SK-N-SH (cell line): ENCODE results near the gene TNFAIP8L3. TPM values are rescaled to one million over a fixed set of nuclear protein-coding genes. Genes with fewer than 3 reads are reported as not detected.

Experiments used
- CTCF ChIA-PET: fragments of 300-600, 350-600 bp; formaldehyde crosslinking; extraction: SDS; loops from one replicate; lab custom pipeline; 2021; lab: Yijun Ruan, JAX
- POLR2A ChIA-PET: fragments of 350-600 bp; sonication (Branson Sonifier 250); formaldehyde crosslinking; extraction: SDS; loops from one replicate; lab custom pipeline; 2020; ENCODE audit warnings: antibody characterized with exemption, inconsistent platforms; lab: Yijun Ruan, JAX
- DNase-seq: peaks from one replicate; pipeline ENCODE4 v3.0.0; 2012
- H2AFZ ChIP-seq: fragments of 200-600 bp; sonication (generic); 2 replicates; pipeline ENCODE4 v1.8.1; 2016; ENCODE audit warnings: antibody characterized with exemption, mild to moderate bottlenecking, low read depth
- H3F3A ChIP-seq: fragments of 200-600 bp; sonication (generic); replicated peaks from 2 replicates; pipeline ENCODE3; 2016; ENCODE audit warnings: antibody characterized with exemption, mild to moderate bottlenecking; ENCODE audit not compliant: insufficient read depth
- H3K27ac ChIP-seq, 2 experiments: fragments of 200-500 bp in 1 of 2; fragments of 200-600 bp in 1 of 2; sonication (Bioruptor generic) in 1 of 2; sonication (generic), shearing (Covaris generic) in 1 of 2; 2 replicates each; pipeline versions ENCODE4 v1.5.1 to v1.6.1; 2014 to 2016; ENCODE audit warnings: low read depth in 2 of 2, inconsistent platforms in 1 of 2, low read length in 1 of 2, mild to moderate bottlenecking in 1 of 2, mixed read lengths in 1 of 2
- H3K27me3 ChIP-seq: fragments of 200-600 bp; sonication (generic), shearing (Covaris generic); 2 replicates; pipeline ENCODE4 v1.6.1; 2016; ENCODE audit warnings: mixed run types; ENCODE audit not compliant: insufficient read depth
- H3K36me3 ChIP-seq, 2 experiments: fragments of 200-500 bp in 1 of 2; fragments of 200-600 bp in 1 of 2; sonication (Bioruptor generic) in 1 of 2; sonication (generic) in 1 of 2; replicated peaks in 1 of 2; 2 replicates each; pipeline versions ENCODE3 to v1.5.1; 2014 to 2016; ENCODE audit warnings: low read length in 1 of 2, mild to moderate bottlenecking in 1 of 2; ENCODE audit not compliant: insufficient read depth in 2 of 2, control insufficient read depth in 1 of 2
- H3K4me1 ChIP-seq, 2 experiments: fragments of 200-500 bp in 1 of 2; fragments of 200-600 bp in 1 of 2; sonication (Bioruptor generic) in 1 of 2; sonication (generic), shearing (Covaris generic) in 1 of 2; 2 replicates each; pipeline versions ENCODE4 v1.5.1 to v1.6.1; 2014 to 2016; ENCODE audit warnings: low read depth in 1 of 2, low read length in 1 of 2, mixed run types in 1 of 2; ENCODE audit not compliant: insufficient read depth in 2 of 2, control insufficient read depth in 1 of 2
- H3K4me2 ChIP-seq: fragments of 200-600 bp; sonication (generic), shearing (Covaris generic); 2 replicates; pipeline ENCODE4 v1.6.1; 2017; ENCODE audit warnings: mixed run types
- H3K4me3 ChIP-seq, 2 experiments: fragments of 200-500 bp in 1 of 2; fragments of 200-600 bp in 1 of 2; sonication (Bioruptor generic) in 1 of 2; sonication (generic), shearing (Covaris generic) in 1 of 2; 2 replicates each; pipeline versions ENCODE4 v1.5.1 to v1.8.1; 2014 to 2016; ENCODE audit warnings: low read depth in 2 of 2, inconsistent platforms in 1 of 2, low read length in 1 of 2, mild to moderate bottlenecking in 1 of 2, mixed read lengths in 1 of 2, moderate library complexity in 1 of 2
- H3K79me2 ChIP-seq: fragments of 200-600 bp; sonication (generic); 2 replicates; pipeline ENCODE4 v1.8.1; 2017; ENCODE audit warnings: mild to moderate bottlenecking; ENCODE audit not compliant: insufficient read depth
- H3K9ac ChIP-seq: fragments of 200-600 bp; sonication (generic); 2 replicates; pipeline ENCODE4 v1.6.1; 2017; ENCODE audit warnings: mixed run types
- H3K9me2 ChIP-seq: fragments of 200-600 bp; sonication (generic); 2 replicates; pipeline ENCODE4 v1.6.1; 2017; ENCODE audit warnings: mixed run types
- H3K9me3 ChIP-seq: fragments of 200-600 bp; sonication (generic); 2 replicates; pipeline ENCODE4 v1.6.1; 2017; ENCODE audit warnings: mixed run types, mild to moderate bottlenecking, moderate library complexity
- H4K20me1 ChIP-seq: fragments of 200-600 bp; sonication (generic); 2 replicates; pipeline ENCODE4 v1.6.1; 2017; ENCODE audit warnings: mild to moderate bottlenecking, mixed run types; ENCODE audit not compliant: insufficient read depth
- CHD2 ChIP-seq: fragments of 150-350 bp; IDR thresholded peaks from 2 replicates; pipeline ENCODE4 v1.6.1; 2018; ENCODE audit warnings: low read length; ENCODE audit not compliant: partially characterized antibody
- EP300 ChIP-seq, 2 experiments: IDR thresholded peaks; 2 replicates each; pipeline versions ENCODE4 v1.4.0 to v1.6.1; 2012; ENCODE audit warnings: borderline replicate concordance in 1 of 2, low read depth in 1 of 2, low read length in 1 of 2
- EZH2phosphoT487 ChIP-seq: fragments of 200-600 bp; sonication (generic); IDR thresholded peaks from 2 replicates; pipeline ENCODE4 v1.6.1; 2017; ENCODE audit warnings: low read depth, mixed run types, mild to moderate bottlenecking, antibody characterized with exemption, moderate library complexity, borderline replicate concordance
- FOXJ3 ChIP-seq: sonication (generic); formaldehyde crosslinking; IDR thresholded peaks from 2 replicates; pipeline ENCODE4 v1.5.1; 2020; ENCODE audit warnings: mild to moderate bottlenecking, missing genetic modification reagents
- GATA2 ChIP-seq: sonication (generic); formaldehyde crosslinking; IDR thresholded peaks from 2 replicates; pipeline ENCODE4 v1.5.0; 2020; ENCODE audit warnings: mild to moderate bottlenecking, missing genetic modification reagents
- JUND ChIP-seq: IDR thresholded peaks from 2 replicates; pipeline ENCODE4 v1.4.0; 2012
- MEF2A ChIP-seq: IDR thresholded peaks from 2 replicates; pipeline ENCODE4 v1.4.0; 2012; ENCODE audit warnings: low read depth, borderline replicate concordance
- NFIC ChIP-seq: IDR thresholded peaks from 2 replicates; pipeline ENCODE4 v1.4.0; 2012; ENCODE audit warnings: borderline replicate concordance
- NRF1 ChIP-seq: IDR thresholded peaks from 2 replicates; pipeline ENCODE4 v1.6.1; 2012; ENCODE audit warnings: low read depth, mild to moderate bottlenecking, low read length
- RAD21 ChIP-seq: IDR thresholded peaks from 2 replicates; pipeline ENCODE4 v1.6.1; 2012; ENCODE audit warnings: mild to moderate bottlenecking, low read length
- RXRA ChIP-seq: IDR thresholded peaks from 2 replicates; pipeline ENCODE4 v1.4.0; 2012; ENCODE audit warnings: low read depth, mild to moderate bottlenecking, borderline replicate concordance
- TAF1 ChIP-seq: IDR thresholded peaks from 2 replicates; pipeline ENCODE4 v1.6.1; 2012; ENCODE audit warnings: low read depth, mild to moderate bottlenecking, low read length, moderate library complexity, borderline replicate concordance
- TCF12 ChIP-seq: IDR thresholded peaks from 2 replicates; pipeline ENCODE4 v1.4.0; 2012
- YY1 ChIP-seq: IDR thresholded peaks from 2 replicates; pipeline ENCODE4 v1.4.0; 2012; ENCODE audit warnings: low read depth, mild to moderate bottlenecking
- WGBS: methylation state at CpG from one replicate; pipeline ENCODE4 v1.1.6; 2017; ENCODE audit warnings: low lambda C conversion rate; 5-methylcytosine and 5-hydroxymethylcytosine counted together
- polyA plus RNA-seq, 3 experiments: library from polyadenylated mRNA; depleted of rRNA; stranded (reverse); fragments of >200 nt; gene quantifications; 2 replicates each; pipeline ENCODE4 v1.2.3, GENCODE V29; 2012
- TF ChIP-seq, protein P1 (sequence below): IDR thresholded peaks from 2 replicates; pipeline ENCODE4 v1.6.1; 2012; ENCODE audit warnings: mild to moderate bottlenecking, low read depth, low read length, moderate library complexity
- TF ChIP-seq, protein P2 (sequence below): fragments of 150-350 bp; IDR thresholded peaks from 2 replicates; pipeline ENCODE4 v1.6.1; 2016; ENCODE audit warnings: mild to moderate bottlenecking, low read depth, low read length

The TNFAIP8L3 gene
- polyA plus RNA-seq, 1 of the 3 experiments (the other 2 are of a cell fraction) = 0.08 TPM

DNA sequence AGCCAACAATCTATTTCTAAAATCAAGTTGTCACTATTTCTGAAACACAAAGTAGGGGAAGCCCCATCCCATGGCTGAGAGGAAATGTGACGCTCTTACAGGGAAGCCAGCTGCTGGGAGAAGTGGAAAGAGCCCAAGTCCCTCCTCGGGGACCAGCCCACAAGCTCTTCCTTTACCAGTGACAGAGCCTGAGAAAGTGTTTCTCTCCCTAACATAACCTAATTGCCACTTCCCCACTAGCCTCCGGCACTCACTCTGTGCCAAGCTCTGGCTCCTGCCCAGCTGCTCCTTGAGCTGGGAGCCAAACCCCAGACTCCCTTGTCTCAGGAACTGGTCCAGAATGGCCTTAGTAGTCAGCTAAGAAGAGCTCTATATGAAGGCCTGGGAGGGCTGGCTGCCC lies 42.9 kb downstream of the TNFAIP8L3 start:
- WGBS = 47% methylated on average over 3 of the region's 3 CpGs
- Histone ChIP-seq H4K20me1 (no peaks in the 10 kb centered on the region), H3K9me3 (no peaks in the 10 kb centered on the region), H2AFZ (no peak overlapping the region), H3K36me3 (no peaks in the 10 kb centered on the region), H3K27me3 (no peaks in the 10 kb centered on the region), H3K27ac (no peak overlapping the region), H3K9me2 (no peaks in the 10 kb centered on the region), H3K4me1 (0 out of 4 replicates have a peak, but pooled peaks cover 0 to 5% of the 10 kb centered on the region in 2 experiments), H3K79me2 (no peaks in the 10 kb centered on the region), H3K4me3 (no peak overlapping the region), H3K4me2 (no peak overlapping the region), H3K9ac (no peak overlapping the region), H3F3A (no peaks in the 10 kb centered on the region)
- ChIA-PET CTCF (interaction anchor here (0.5 to 1.2 kb wide), 3 partner anchors 11 to 1492 kb away, joined by 3 read pairs; no protein-coding TSS in a partner anchor), POLR2A (no interaction called here)
- TF ChIP-seq FOXJ3 (CRISPR knock-in tag) = no peak
- no peak for TF ChIP-seq EP300 (IDR thresholded peaks at IDR 0.05; ENCODE audit: borderline replicate concordance in 1 of 2, low read depth in 1 of 2, low read length in 1 of 2)
- no peak for DNase-seq

DNA sequence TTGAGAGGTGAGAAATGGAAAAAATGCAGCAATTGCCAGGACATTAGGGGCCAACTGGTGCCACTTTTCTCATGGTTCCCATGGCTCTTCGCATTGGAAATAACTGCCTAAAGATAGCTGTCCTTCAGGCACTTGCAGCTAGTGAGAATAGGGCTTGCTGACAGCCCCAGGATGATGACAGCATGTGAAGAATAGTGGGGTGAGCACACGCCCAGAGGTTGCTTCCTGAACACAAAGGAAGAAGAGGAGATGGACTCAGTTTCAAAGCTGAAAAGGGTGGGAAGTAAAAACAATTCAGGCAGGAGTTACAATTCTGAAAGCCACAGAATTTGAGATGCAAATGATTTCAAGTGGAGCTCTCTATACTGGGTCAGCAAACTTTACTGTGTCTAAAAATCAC lies 45.6 kb downstream of the TNFAIP8L3 start:
- ChIA-PET POLR2A (no interaction called here), CTCF (no interaction called here)

More for the DNA sequence above, 45.6 kb downstream of the TNFAIP8L3 start:
- 0 out of 4 replicates have a peak, but pooled peaks cover 0 to 5% of the 10 kb centered on the region in 2 experiments for H3K4me1 ChIP-seq
- no peaks in the 10 kb centered on the region for H4K20me1 ChIP-seq
- H3K36me3 ChIP-seq = no peaks in the 10 kb centered on the region
- DNase-seq = no peak
- no peak overlapping the region for H3K27ac ChIP-seq
- H3K79me2 ChIP-seq = no peaks in the 10 kb centered on the region
- no peak overlapping the region for H2AFZ ChIP-seq
- no peak overlapping the region for H3K4me2 ChIP-seq
- no peaks in the 10 kb centered on the region for H3K9me2 ChIP-seq
- no peaks in the 10 kb centered on the region for H3K9me3 ChIP-seq
- H3F3A ChIP-seq = no peaks in the 10 kb centered on the region
- no peak overlapping the region for H3K9ac ChIP-seq
- 45% methylated on average over 2 of the region's 2 CpGs for WGBS
- no peaks in the 10 kb centered on the region for H3K27me3 ChIP-seq
- TF ChIP-seq, protein P1, sequence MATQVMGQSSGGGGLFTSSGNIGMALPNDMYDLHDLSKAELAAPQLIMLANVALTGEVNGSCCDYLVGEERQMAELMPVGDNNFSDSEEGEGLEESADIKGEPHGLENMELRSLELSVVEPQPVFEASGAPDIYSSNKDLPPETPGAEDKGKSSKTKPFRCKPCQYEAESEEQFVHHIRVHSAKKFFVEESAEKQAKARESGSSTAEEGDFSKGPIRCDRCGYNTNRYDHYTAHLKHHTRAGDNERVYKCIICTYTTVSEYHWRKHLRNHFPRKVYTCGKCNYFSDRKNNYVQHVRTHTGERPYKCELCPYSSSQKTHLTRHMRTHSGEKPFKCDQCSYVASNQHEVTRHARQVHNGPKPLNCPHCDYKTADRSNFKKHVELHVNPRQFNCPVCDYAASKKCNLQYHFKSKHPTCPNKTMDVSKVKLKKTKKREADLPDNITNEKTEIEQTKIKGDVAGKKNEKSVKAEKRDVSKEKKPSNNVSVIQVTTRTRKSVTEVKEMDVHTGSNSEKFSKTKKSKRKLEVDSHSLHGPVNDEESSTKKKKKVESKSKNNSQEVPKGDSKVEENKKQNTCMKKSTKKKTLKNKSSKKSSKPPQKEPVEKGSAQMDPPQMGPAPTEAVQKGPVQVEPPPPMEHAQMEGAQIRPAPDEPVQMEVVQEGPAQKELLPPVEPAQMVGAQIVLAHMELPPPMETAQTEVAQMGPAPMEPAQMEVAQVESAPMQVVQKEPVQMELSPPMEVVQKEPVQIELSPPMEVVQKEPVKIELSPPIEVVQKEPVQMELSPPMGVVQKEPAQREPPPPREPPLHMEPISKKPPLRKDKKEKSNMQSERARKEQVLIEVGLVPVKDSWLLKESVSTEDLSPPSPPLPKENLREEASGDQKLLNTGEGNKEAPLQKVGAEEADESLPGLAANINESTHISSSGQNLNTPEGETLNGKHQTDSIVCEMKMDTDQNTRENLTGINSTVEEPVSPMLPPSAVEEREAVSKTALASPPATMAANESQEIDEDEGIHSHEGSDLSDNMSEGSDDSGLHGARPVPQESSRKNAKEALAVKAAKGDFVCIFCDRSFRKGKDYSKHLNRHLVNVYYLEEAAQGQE = no peak
- no peak for TF ChIP-seq MEF2A
- TF ChIP-seq YY1 = no peak
- no peak for TF ChIP-seq EZH2phosphoT487
- TF ChIP-seq, protein P2, sequence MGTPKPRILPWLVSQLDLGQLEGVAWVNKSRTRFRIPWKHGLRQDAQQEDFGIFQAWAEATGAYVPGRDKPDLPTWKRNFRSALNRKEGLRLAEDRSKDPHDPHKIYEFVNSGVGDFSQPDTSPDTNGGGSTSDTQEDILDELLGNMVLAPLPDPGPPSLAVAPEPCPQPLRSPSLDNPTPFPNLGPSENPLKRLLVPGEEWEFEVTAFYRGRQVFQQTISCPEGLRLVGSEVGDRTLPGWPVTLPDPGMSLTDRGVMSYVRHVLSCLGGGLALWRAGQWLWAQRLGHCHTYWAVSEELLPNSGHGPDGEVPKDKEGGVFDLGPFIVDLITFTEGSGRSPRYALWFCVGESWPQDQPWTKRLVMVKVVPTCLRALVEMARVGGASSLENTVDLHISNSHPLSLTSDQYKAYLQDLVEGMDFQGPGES = no peak
- no peak for TF ChIP-seq NFIC
- TF ChIP-seq JUND = no peak
- no peak for TF ChIP-seq NRF1
- no peak for TF ChIP-seq CHD2
- TF ChIP-seq GATA2 (CRISPR knock-in tag) = no peak
- no peak for TF ChIP-seq TAF1
- TF ChIP-seq RXRA = no peak
- no peak for TF ChIP-seq TCF12
- no peak for TF ChIP-seq RAD21
- TF ChIP-seq, all 33 proteins: peak for 0
- no peak overlapping the region for H3K4me3 ChIP-seq
